Esophagus squamous epithelium (tissue), 5 donors: Measurements from ENCODE around the gene SMIM28. TPM values are rescaled to one million over a fixed set of nuclear protein-coding genes. Genes with fewer than 3 reads are reported as not detected.

Source experiments
- DNase-seq: peaks from one replicate; lab custom pipeline; 2025; lab: John Stamatoyannopoulos, UW
- H3K27ac ChIP-seq, 4 donors: fragments of 200-600 bp; sonication (generic); one replicate each; pipeline ENCODE4 v1.5.1; 2016 to 2019; ENCODE audit warnings: mild to moderate bottlenecking in 1 of 4
- H3K27me3 ChIP-seq, 4 donors: fragments of 200-600 bp; sonication (generic); 1 replicate in 3 of 4; 2 replicates in 1 of 4; pipeline versions ENCODE4 v1.5.1 to v1.6.0; 2017 to 2021; ENCODE audit warnings: antibody characterized with exemption in 1 of 4
- H3K36me3 ChIP-seq, 3 donors: fragments of 200-600 bp; sonication (generic); one replicate each; pipeline ENCODE4 v1.5.1; 2016 to 2019
- H3K4me1 ChIP-seq, 3 donors: fragments of 200-600 bp; sonication (generic); one replicate each; pipeline ENCODE4 v1.5.1; 2017 to 2019
- H3K4me3 ChIP-seq, 4 donors: fragments of 200-600 bp; sonication (generic); 1 replicate in 3 of 4; 2 replicates in 1 of 4; pipeline ENCODE4 v1.5.1; 2016 to 2019; ENCODE audit warnings: mild to moderate bottlenecking in 2 of 4, moderate library complexity in 1 of 4
- H3K9me3 ChIP-seq, 3 donors: fragments of 200-600 bp; sonication (generic); one replicate each; pipeline ENCODE4 v1.5.1; 2016 to 2019
- POLR2A ChIP-seq, 4 donors: fragments of 450-650 bp; IDR thresholded peaks; one replicate each; pipeline ENCODE4 v1.6.1; 2017; ENCODE audit warnings: antibody characterized with exemption in 4 of 4, mild to moderate bottlenecking in 4 of 4, moderate library complexity in 3 of 4
- WGBS, 2 donors: methylation state at CpG; one replicate each; pipeline ENCODE4 v1.1.5; 2018; 5-methylcytosine and 5-hydroxymethylcytosine counted together
- intact Hi-C: fragments of 100-400 bp; cut with DNase I; formaldehyde crosslinking; loops from one replicate; pipeline ENCODE4 v1.15.0; 2022
- total RNA-seq, 4 donors: library from RNA; depleted of rRNA; stranded (reverse); fragments of >200 nt; gene quantifications; one replicate each; pipeline ENCODE4 v1.1.0, GENCODE V29; 2016
- TF ChIP-seq, protein P1 (sequence below), 6 experiments: fragments of 450-650 bp in 4 of 6; fragments of 200-600 bp in 2 of 6; sonication (generic) in 2 of 6; IDR thresholded peaks; one replicate each; pipeline ENCODE4 v1.5.1; 2016 to 2019; ENCODE audit warnings: antibody characterized with exemption in 6 of 6, mild to moderate bottlenecking in 4 of 6, moderate library complexity in 4 of 6
- donor health status: DM: yes; HTN: yes; CAD: no.

The SMIM28 gene
- total RNA-seq, 4 donors from 2014 or later, result not detected

DNA sequence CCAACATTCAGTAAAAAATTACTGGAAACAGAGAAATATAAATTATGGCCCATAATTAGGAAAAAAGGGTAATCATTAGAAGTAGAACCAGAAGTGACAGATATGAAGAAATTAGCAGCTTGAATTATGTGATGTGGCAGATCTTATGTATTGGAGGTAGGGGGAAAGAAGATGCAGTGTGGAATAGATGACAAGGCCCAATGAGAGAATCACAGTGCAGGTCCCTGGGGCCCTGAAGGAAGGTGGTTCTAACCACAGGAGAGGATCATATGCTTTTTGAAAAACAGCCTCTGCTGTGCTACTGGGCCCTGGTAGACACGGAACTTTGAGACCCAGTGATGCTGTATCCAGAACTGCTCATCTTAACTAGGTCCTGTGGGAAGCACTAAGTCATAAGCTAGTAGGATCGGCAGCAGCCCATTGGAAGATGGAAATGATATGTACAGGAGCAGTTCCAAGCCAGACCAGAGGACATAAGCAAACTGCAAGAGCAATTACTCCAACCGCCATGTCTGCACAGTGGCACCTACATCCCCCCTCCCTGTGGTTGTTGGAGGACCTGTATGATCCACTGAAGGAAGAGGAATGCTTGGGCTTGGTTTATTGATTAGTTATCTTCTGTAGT, 40.5 kb downstream of the SMIM28 start:
- TF ChIP-seq, protein P1, sequence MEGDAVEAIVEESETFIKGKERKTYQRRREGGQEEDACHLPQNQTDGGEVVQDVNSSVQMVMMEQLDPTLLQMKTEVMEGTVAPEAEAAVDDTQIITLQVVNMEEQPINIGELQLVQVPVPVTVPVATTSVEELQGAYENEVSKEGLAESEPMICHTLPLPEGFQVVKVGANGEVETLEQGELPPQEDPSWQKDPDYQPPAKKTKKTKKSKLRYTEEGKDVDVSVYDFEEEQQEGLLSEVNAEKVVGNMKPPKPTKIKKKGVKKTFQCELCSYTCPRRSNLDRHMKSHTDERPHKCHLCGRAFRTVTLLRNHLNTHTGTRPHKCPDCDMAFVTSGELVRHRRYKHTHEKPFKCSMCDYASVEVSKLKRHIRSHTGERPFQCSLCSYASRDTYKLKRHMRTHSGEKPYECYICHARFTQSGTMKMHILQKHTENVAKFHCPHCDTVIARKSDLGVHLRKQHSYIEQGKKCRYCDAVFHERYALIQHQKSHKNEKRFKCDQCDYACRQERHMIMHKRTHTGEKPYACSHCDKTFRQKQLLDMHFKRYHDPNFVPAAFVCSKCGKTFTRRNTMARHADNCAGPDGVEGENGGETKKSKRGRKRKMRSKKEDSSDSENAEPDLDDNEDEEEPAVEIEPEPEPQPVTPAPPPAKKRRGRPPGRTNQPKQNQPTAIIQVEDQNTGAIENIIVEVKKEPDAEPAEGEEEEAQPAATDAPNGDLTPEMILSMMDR (IDR thresholded peaks at IDR 0.05), result no peak
- no peak for TF ChIP-seq POLR2A (IDR thresholded peaks at IDR 0.05)
- Histone ChIP-seq H3K27ac (no peak overlapping the region), H3K9me3 (no peaks in the 10 kb centered on the region), H3K27me3 (no peaks in the 10 kb centered on the region), H3K4me1 (peaks cover 0 to 2% (median 0%) of the 10 kb centered on the region in 3 donors), H3K4me3 (no peak overlapping the region), H3K36me3 (peaks cover 0 to 74% (median 2%) of the 10 kb centered on the region in 3 donors)
- no peak for DNase-seq
- intact Hi-C loops, result no loop called here
- 93 to 100% methylated on average over 3 of the region's 3 CpGs for WGBS, 2 donors

DNA sequence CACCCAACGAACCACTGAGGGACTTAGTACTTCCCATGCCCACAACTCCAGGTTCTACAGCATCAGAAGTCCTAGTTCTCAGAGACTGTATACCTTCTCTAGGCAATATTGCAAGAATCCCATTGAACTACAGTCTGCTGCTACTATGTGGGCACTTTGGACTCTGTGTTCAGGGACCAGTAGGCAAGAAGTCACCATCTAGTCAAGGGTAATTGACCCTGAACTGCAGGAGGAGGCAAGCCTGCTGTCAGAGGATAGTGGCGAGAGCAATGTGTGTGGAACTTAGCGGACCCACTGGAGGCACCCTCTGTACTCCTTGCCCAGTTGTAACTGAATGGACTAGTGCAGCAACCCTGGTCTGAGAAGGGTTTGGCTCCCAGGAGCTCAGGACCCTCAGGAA, 42.1 kb downstream of the SMIM28 start:
- Histone ChIP-seq H3K36me3 (peaks cover 0 to 74% (median 0%) of the 10 kb centered on the region in 3 donors), H3K27ac (no peak overlapping the region), H3K4me1 (peaks cover 0 to 3% (median 0%) of the 10 kb centered on the region in 3 donors), H3K27me3 (no peaks in the 10 kb centered on the region), H3K9me3 (no peaks in the 10 kb centered on the region), H3K4me3 (no peak overlapping the region)
- intact Hi-C loops, result no loop called here
- 100% methylated on average over 1 of the region's 3 CpGs for WGBS, 2 donors
- DNase-seq, result no peak
- no peak for TF ChIP-seq POLR2A (IDR thresholded peaks at IDR 0.05)
- TF ChIP-seq, protein P1 (IDR thresholded peaks at IDR 0.05), result no peak

DNA sequence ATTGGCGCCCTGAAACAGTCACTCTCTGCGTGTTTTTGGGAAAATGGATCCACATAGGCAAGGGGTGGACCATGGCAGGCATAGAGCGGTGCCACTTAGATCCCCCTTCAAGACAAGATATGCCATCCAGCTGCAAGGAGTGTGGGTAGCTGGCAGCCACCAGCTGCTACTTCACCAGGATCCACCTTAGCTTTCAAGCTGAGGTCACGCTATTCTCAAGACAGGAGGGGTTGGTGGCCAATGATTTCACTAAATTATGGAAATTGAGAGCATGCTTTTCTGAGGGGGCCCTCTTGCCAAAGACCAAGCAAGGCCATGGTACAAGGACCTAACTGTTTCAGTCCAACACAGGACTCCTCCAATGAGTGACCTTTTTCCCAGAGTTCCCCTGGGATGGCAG, 42.7 kb downstream of the SMIM28 start:
- peaks cover 0 to 74% (median 0%) of the 10 kb centered on the region in 3 donors for H3K36me3 ChIP-seq
- no peak overlapping the region for H3K27ac ChIP-seq
- H3K4me1 ChIP-seq, result peaks cover 0 to 3% (median 0%) of the 10 kb centered on the region in 3 donors
- no peak for DNase-seq
- TF ChIP-seq POLR2A (IDR thresholded peaks at IDR 0.05), result no peak
- TF ChIP-seq, protein P1 (IDR thresholded peaks at IDR 0.05), result no peak
- 90 to 95% methylated on average over 2 to 4 of the region's 4 CpGs for WGBS, 2 donors
- H3K27me3 ChIP-seq, result no peaks in the 10 kb centered on the region
- H3K9me3 ChIP-seq, result no peaks in the 10 kb centered on the region
- intact Hi-C loops, result no loop called here
- no peak overlapping the region for H3K4me3 ChIP-seq

DNA sequence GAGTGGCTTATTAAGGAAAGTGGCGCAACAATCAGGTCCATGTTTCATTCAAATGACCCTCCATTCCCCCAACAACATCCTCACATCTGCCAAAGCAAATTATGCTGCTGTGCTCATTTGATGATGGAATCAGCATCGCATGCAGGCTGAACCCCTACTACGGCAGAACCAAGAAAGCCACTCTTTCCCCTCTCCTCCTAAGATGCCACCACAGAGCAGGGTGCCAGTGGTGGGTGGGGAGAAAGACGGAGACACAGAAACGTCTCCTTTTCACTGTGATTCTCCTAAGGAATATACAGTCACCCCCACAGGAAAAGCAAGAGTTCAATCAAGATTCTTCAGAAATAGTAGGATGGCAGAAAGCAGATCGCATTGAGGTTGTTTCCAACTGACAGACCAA, 43.4 kb downstream of the SMIM28 start:
- H3K9me3 ChIP-seq, result no peaks in the 10 kb centered on the region
- DNase-seq, result no peak
- WGBS, 2 donors, result 65 to 82% methylated on average over 3 to 5 of the region's 6 CpGs
- peaks cover 0 to 3% (median 0%) of the 10 kb centered on the region in 3 donors for H3K4me1 ChIP-seq
- no peaks in the 10 kb centered on the region for H3K27me3 ChIP-seq
- no peak overlapping the region for H3K27ac ChIP-seq
- TF ChIP-seq, protein P1 (IDR thresholded peaks at IDR 0.05), result no peak
- no peak for TF ChIP-seq POLR2A (IDR thresholded peaks at IDR 0.05)
- peaks cover 0 to 74% (median 0%) of the 10 kb centered on the region in 3 donors for H3K36me3 ChIP-seq
- intact Hi-C loops, result no loop called here
- H3K4me3 ChIP-seq, result no peak overlapping the region

DNA sequence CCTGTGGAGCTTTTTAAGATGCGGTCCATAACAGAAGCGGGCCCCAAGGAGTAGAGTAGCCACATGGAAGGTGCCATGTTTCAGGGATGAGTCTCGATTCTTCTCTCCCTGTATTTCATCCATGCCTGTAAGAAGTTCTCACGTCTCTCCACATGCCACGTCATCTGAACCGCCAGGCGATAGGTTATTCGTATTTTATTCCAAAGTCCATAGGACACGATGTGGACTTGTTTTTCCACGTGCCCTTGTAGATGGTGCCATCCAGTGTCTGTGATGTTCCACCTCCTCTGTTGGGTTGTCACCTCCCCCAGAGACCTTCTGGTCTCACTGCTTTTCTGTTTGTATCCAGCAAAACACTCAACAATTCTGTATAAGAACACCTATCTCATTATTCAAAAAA, 43.9 kb downstream of the SMIM28 start:
- Histone ChIP-seq H3K4me3 (no peak overlapping the region), H3K27me3 (no peaks in the 10 kb centered on the region), H3K9me3 (no peaks in the 10 kb centered on the region), H3K27ac (no peak overlapping the region), H3K36me3 (peaks cover 0 to 74% (median 0%) of the 10 kb centered on the region in 3 donors), H3K4me1 (peaks cover 0 to 3% (median 0%) of the 10 kb centered on the region in 3 donors)
- TF ChIP-seq, protein P1 (IDR thresholded peaks at IDR 0.05), result no peak
- whole genome bisulfite sequencing, 2 donors, result 82 to 95% methylated on average over 10 of the region's 10 CpGs
- intact Hi-C loops, result no loop called here
- DNase-seq, result no peak
